Smooth muscle cell (in vitro differentiated cells): ENCODE measurements around the gene GTSF1L. TPM values are rescaled to one million over a fixed set of nuclear protein-coding genes. Genes with fewer than 3 reads are reported as not detected.

Source experiments
- DNase-seq: peaks from one replicate; lab custom pipeline; 2025; ENCODE audit not compliant: unreplicated experiment; lab: John Stamatoyannopoulos, UW
- H2AFZ ChIP-seq: fragments of 200-600 bp; sonication (generic); 2 replicates; pipeline ENCODE4 v1.6.0; 2016; ENCODE audit warnings: antibody characterized with exemption, low read depth, mild to moderate bottlenecking
- H3F3A ChIP-seq: fragments of 200-600 bp; sonication (generic); 2 replicates; pipeline ENCODE4 v1.6.0; 2017; ENCODE audit warnings: antibody characterized with exemption, low read depth
- H3K27ac ChIP-seq: fragments of 200-600 bp; sonication (generic); 2 replicates; pipeline ENCODE4 v1.5.1; 2016; ENCODE audit warnings: low read depth, mild to moderate bottlenecking
- H3K27me3 ChIP-seq: fragments of 200-600 bp; sonication (generic); 2 replicates; pipeline ENCODE4 v1.6.1; 2016; ENCODE audit warnings: low read depth, mild to moderate bottlenecking
- H3K36me3 ChIP-seq: fragments of 200-600 bp; sonication (generic); 2 replicates; pipeline ENCODE4 v1.5.1; 2016; ENCODE audit warnings: low read depth
- H3K4me1 ChIP-seq: fragments of 200-600 bp; sonication (generic); 2 replicates; pipeline ENCODE4 v1.5.1; 2016; ENCODE audit warnings: low read depth
- H3K4me2 ChIP-seq: fragments of 200-600 bp; sonication (generic); 2 replicates; pipeline ENCODE4 v1.6.0; 2016; ENCODE audit warnings: mild to moderate bottlenecking
- H3K4me3 ChIP-seq: fragments of 200-600 bp; sonication (generic); 2 replicates; pipeline ENCODE4 v1.5.1; 2016; ENCODE audit warnings: mild to moderate bottlenecking
- H3K79me2 ChIP-seq: fragments of 200-600 bp; sonication (generic); 2 replicates; pipeline ENCODE4 v1.6.0; 2016; ENCODE audit warnings: low read depth, mild to moderate bottlenecking
- H3K9ac ChIP-seq: fragments of 200-600 bp; sonication (generic); 2 replicates; pipeline ENCODE4 v1.6.0; 2016; ENCODE audit warnings: low read depth
- H3K9me3 ChIP-seq: fragments of 200-600 bp; sonication (generic); replicated peaks from 2 replicates; pipeline ENCODE4 v1.5.1; 2016; ENCODE audit warnings: low read depth
- H4K20me1 ChIP-seq: fragments of 200-600 bp; sonication (generic); 2 replicates; pipeline ENCODE4 v1.6.0; 2016; ENCODE audit warnings: low read depth
- CTCF ChIP-seq: fragments of 200-600 bp; sonication (generic); IDR thresholded peaks from 2 replicates; pipeline ENCODE4 v1.5.1; 2017; ENCODE audit warnings: borderline replicate concordance, mild to moderate bottlenecking, antibody characterized with exemption; ENCODE audit not compliant: insufficient read depth, poor library complexity, severe bottlenecking
- WGBS: methylation state at CpG from one replicate; pipeline ENCODE4 v1.1.7; 2016; ENCODE audit warnings: low lambda C conversion rate; 5-methylcytosine and 5-hydroxymethylcytosine counted together
- polyA plus RNA-seq: library from polyadenylated mRNA; unstranded; fragments of >200 nt; fragmentation: Nextera tagmentation; extraction: Ambion mirVana; gene quantifications from 2 replicates; pipeline ENCODE4 v1.2.1, GENCODE V29; 2016
- total RNA-seq: library from RNA; depleted of rRNA; stranded (reverse); fragments of >200 nt; gene quantifications from 2 replicates; pipeline ENCODE4 v1.2.3, GENCODE V29; 2014

GTSF1L gene
- total and polyA plus RNA-seq, 2 experiments from 2014 or later, result not detected

- Histone ChIP-seq H3F3A (no peaks in the 10 kb centered on the region), H3K9ac (no peak overlapping the region), H3K4me2 (no peak overlapping the region), H4K20me1 (no peaks in the 10 kb centered on the region), H3K36me3 (no peaks in the 10 kb centered on the region), H3K27me3 (peaks cover under 1% of the 10 kb centered on the region), H3K4me3 (no peak overlapping the region), H3K27ac (no peak overlapping the region), H3K9me3 (no peaks in the 10 kb centered on the region), H3K79me2 (no peaks in the 10 kb centered on the region), H2AFZ (no peak overlapping the region), H3K4me1 (no peaks in the 10 kb centered on the region)
- whole genome bisulfite sequencing, result 92% methylated on average over 1 of the region's 1 CpG
- TF ChIP-seq CTCF, result no peak
- DNase-seq, result no peak
These were observed 21.5 kb upstream of the GTSF1L start for GRCh38 chr20:43748274-43748673.

GRCh38 chr20:43746344-43747137 lies 19.7 kb upstream of the GTSF1L start:
- H3K9me3 ChIP-seq, result no peaks in the 10 kb centered on the region
- no peaks in the 10 kb centered on the region for H3K36me3 ChIP-seq
- no peaks in the 10 kb centered on the region for H3F3A ChIP-seq
- no peak overlapping the region for H2AFZ ChIP-seq
- no peak overlapping the region for H3K9ac ChIP-seq
- H3K79me2 ChIP-seq, result no peaks in the 10 kb centered on the region
- no peaks in the 10 kb centered on the region for H3K4me1 ChIP-seq
- peaks cover 6% of the 10 kb centered on the region for H3K27me3 ChIP-seq
- WGBS, result 53% methylated on average over 12 of the region's 12 CpGs
- no peaks in the 10 kb centered on the region for H4K20me1 ChIP-seq
- no peak overlapping the region for H3K27ac ChIP-seq
- no peak for DNase-seq
- no peak for TF ChIP-seq CTCF
- H3K4me3 ChIP-seq, result no peak overlapping the region
- H3K4me2 ChIP-seq, result no peak overlapping the region

- 82% methylated on average over 12 of the region's 12 CpGs for WGBS
These were observed 18.3 kb upstream of the GTSF1L start for GRCh38 chr20:43744966-43745730.

More at GRCh38 chr20:43744966-43745730, 18.3 kb upstream of the GTSF1L start:
- Histone ChIP-seq H3K27me3 (peaks cover 6% of the 10 kb centered on the region), H3K36me3 (no peaks in the 10 kb centered on the region), H3K27ac (no peak overlapping the region), H3F3A (no peaks in the 10 kb centered on the region), H3K9ac (no peak overlapping the region), H3K4me1 (no peaks in the 10 kb centered on the region), H3K4me3 (no peak overlapping the region), H3K79me2 (no peaks in the 10 kb centered on the region), H2AFZ (no peak overlapping the region), H3K9me3 (no peaks in the 10 kb centered on the region), H4K20me1 (no peaks in the 10 kb centered on the region), H3K4me2 (no peak overlapping the region)
- TF ChIP-seq CTCF, result no peak
- DNase-seq, result no peak
